Colonic mucosa (tissue), 4 donors: ENCODE measurements around the gene TTLL6. TPM values are rescaled to one million over a fixed set of nuclear protein-coding genes. Genes with fewer than 3 reads are reported as not detected.

Experiments
- DNase-seq: peaks from one replicate; pipeline ENCODE4 v3.0.0-alpha.2; 2020
- H3K27ac ChIP-seq: fragments of 200-600 bp; one replicate; pipeline ENCODE4 v1.8.0; 2021
- H3K27me3 ChIP-seq: fragments of 200-600 bp; one replicate; pipeline ENCODE4 v1.8.0; 2021
- H3K36me3 ChIP-seq: fragments of 200-600 bp; one replicate; pipeline ENCODE4 v1.8.0; 2021
- H3K4me1 ChIP-seq: fragments of 200-600 bp; one replicate; pipeline ENCODE4 v1.8.0; 2021; ENCODE audit warnings: mild to moderate bottlenecking
- H3K4me3 ChIP-seq: fragments of 200-600 bp; one replicate; pipeline ENCODE4 v1.8.0; 2021
- H3K9ac ChIP-seq, 2 donors: one replicate each; pipeline ENCODE4 v1.7.0; 2013; ENCODE audit warnings: control low read depth in 2 of 2, low read depth in 2 of 2, low read length in 2 of 2
- H3K9me3 ChIP-seq: fragments of 200-600 bp; one replicate; pipeline ENCODE4 v1.8.0; 2021
- CTCF ChIP-seq: fragments of 200-600 bp; IDR thresholded peaks from one replicate; pipeline ENCODE4 v1.8.0; 2022; ENCODE audit warnings: antibody characterized with exemption, mild to moderate bottlenecking
- intact Hi-C: fragments of 100-400 bp; cut with DNase I; formaldehyde crosslinking; loops from one replicate; pipeline ENCODE4 v1.14.1; 2022
- total RNA-seq, 2 donors: library from RNA; stranded (reverse); fragmentation: NEBNext Ultra II Directional in 1 of 2; extraction: Animal tissue kit (Norgen Biotek cat#: 25700) in 1 of 2; gene quantifications; one replicate each; pipeline ENCODE4 v1.2.1, GENCODE V29; 2021
- donor health status: healthy.
- donor health status: DM: no; HTN: no; CAD: no.
- donor health status: DM: no; HTN: no; CAD: no.

The TTLL6 gene
- 10 to 100 TPM in 1 of 2 donors, 1 to 10 TPM in 1; 8.2 to 18.7 TPM for total RNA-seq

GRCh38 chr17:48816774-48817590, at the start of gene TTLL6:
Gene TTLL6, minus strand, starts transcription at chr17:48817229. Its CDS starts 157 bp downstream, at chr17:48817072.
- DNase-seq = peak; percentile 96
- Histone ChIP-seq H3K27me3 (no peaks in the 10 kb centered on the region), H3K27ac (no peak within 1 kb of the TSS), H3K9me3 (no peaks in the 10 kb centered on the region), H3K9ac (peak within 1 kb of the TSS; percentile 72 to 82), H3K36me3 (no peaks in the 10 kb centered on the region), H3K4me1 (no peaks in the 10 kb centered on the region), H3K4me3 (peak within 1 kb of the TSS; percentile 41)
- no peak for TF ChIP-seq CTCF
- intact Hi-C loops = no loop called here

- no peak overlapping the region for H3K4me3 ChIP-seq
- no peak overlapping the region for H3K9ac ChIP-seq
- H3K27ac ChIP-seq = no peak overlapping the region
- H3K36me3 ChIP-seq = peaks cover 9% of the 10 kb centered on the region
- DNase-seq = no peak
- no peaks in the 10 kb centered on the region for H3K27me3 ChIP-seq
- TF ChIP-seq CTCF = no peak
- no peaks in the 10 kb centered on the region for H3K4me1 ChIP-seq
- no peaks in the 10 kb centered on the region for H3K9me3 ChIP-seq
- intact Hi-C loops = no loop called here
These were observed 43.4 kb upstream of the TTLL6 start for GRCh38 chr17:48860456-48860855.

- no peaks in the 10 kb centered on the region for H3K9me3 ChIP-seq
- no peak for DNase-seq
- intact Hi-C loops = no loop called here
- no peak overlapping the region for H3K4me3 ChIP-seq
- H3K9ac ChIP-seq = no peak overlapping the region
- TF ChIP-seq CTCF = no peak
- H3K27ac ChIP-seq = no peak overlapping the region
- peaks cover 9% of the 10 kb centered on the region for H3K36me3 ChIP-seq
- H3K27me3 ChIP-seq = no peaks in the 10 kb centered on the region
- H3K4me1 ChIP-seq = no peaks in the 10 kb centered on the region
These were observed 43.0 kb upstream of the TTLL6 start for GRCh38 chr17:48860034-48860433.

- Histone ChIP-seq H3K36me3 (peaks cover 5% of the 10 kb centered on the region), H3K27ac (no peak overlapping the region)
These were observed 39.2 kb upstream of the TTLL6 start for GRCh38 chr17:48856122-48856821.

More at GRCh38 chr17:48856122-48856821, 39.2 kb upstream of the TTLL6 start:
- Histone ChIP-seq H3K9me3 (no peaks in the 10 kb centered on the region), H3K27me3 (no peaks in the 10 kb centered on the region), H3K4me1 (no peaks in the 10 kb centered on the region), H3K9ac (no peak overlapping the region), H3K4me3 (no peak overlapping the region)
- no peak for TF ChIP-seq CTCF
- intact Hi-C loops = no loop called here
- no peak for DNase-seq
